HepG2 (cell line): ENCODE data around the gene AP1M1. TPM values are rescaled to one million over a fixed set of nuclear protein-coding genes. Genes with fewer than 3 reads are reported as not detected.

Source experiments
- ATAC-seq: fragments of 200-7000 bp; cut with Tn5 transposase; 3 replicates; pipeline ENCODE4 v1.9.1; 2020; ENCODE audit warnings: mild to moderate bottlenecking, moderate library complexity
- BruUV-seq: library from RNA; stranded (reverse); fragments of 400-500 nt; replicated peaks from 2 replicates; lab custom pipeline; 2021; lab: Mats Ljungman, UMichigan
- CTCF ChIA-PET: fragments of 300-600 bp; formaldehyde crosslinking; extraction: SDS; loops from one replicate; lab custom pipeline; 2021; ENCODE audit warnings: low total read pairs, inconsistent platforms, low intra/inter-chr PET ratio; lab: Yijun Ruan, JAX
- POLR2A ChIA-PET: fragments of 350-600 bp; sonication (Branson Sonifier 250); formaldehyde crosslinking; loops from one replicate; lab custom pipeline; 2020; ENCODE audit warnings: antibody characterized with exemption, inconsistent platforms; lab: Yijun Ruan, JAX
- DNase-seq: peaks from one replicate; pipeline ENCODE4 v3.0.0-alpha.2; 2015; ENCODE audit warnings: low spot score
- FAIRE-seq: peaks from 3 replicates; lab custom pipeline; 2011; peaks lifted over from hg19 to GRCh38; lab: Jason Lieb, UNC
- H2AFZ ChIP-seq: one replicate; pipeline ENCODE4 v1.6.1; 2011; ENCODE audit warnings: low read length, inconsistent platforms
- H3K27ac ChIP-seq: fragments of 300-600 bp; 3 replicates; pipeline ENCODE4 v1.8.0; 2011; ENCODE audit warnings: mixed run types, mild to moderate bottlenecking, mixed read lengths, low read length, inconsistent platforms; ENCODE audit not compliant: insufficient read depth; ENCODE audit errors: extremely low read length
- H3K27me3 ChIP-seq, 2 experiments: fragments of 200-600 bp in 1 of 2; 2 replicates in 1 of 2; 3 replicates in 1 of 2; pipeline versions ENCODE4 v1.6.0 to v1.8.0; 2011; ENCODE audit warnings: low read length in 2 of 2, mild to moderate bottlenecking in 2 of 2, moderate library complexity in 2 of 2, inconsistent platforms in 1 of 2; ENCODE audit not compliant: insufficient read depth in 2 of 2, control insufficient read depth in 1 of 2
- H3K36me3 ChIP-seq, 2 experiments: fragments of 200-600 bp in 1 of 2; replicated peaks in 1 of 2; 2 replicates in 1 of 2; 3 replicates in 1 of 2; pipeline versions ENCODE4 v1.5.1 to v1.8.0; 2011; ENCODE audit warnings: low read length in 2 of 2, inconsistent platforms in 1 of 2; ENCODE audit not compliant: insufficient read depth in 2 of 2, control insufficient read depth in 1 of 2
- H3K4me1 ChIP-seq: 2 replicates; pipeline ENCODE4 v1.5.1; 2012; ENCODE audit warnings: low read length, inconsistent platforms; ENCODE audit not compliant: insufficient read depth
- H3K4me2 ChIP-seq: 2 replicates; pipeline ENCODE4 v1.6.0; 2011; ENCODE audit warnings: low read depth, low read length, inconsistent platforms
- H3K4me3 ChIP-seq, 3 experiments: fragments of 200-600 bp in 1 of 3; sonication (generic), shearing (Covaris generic) in 1 of 3; replicated peaks in 1 of 3; 2 replicates each; pipeline ENCODE4 v1.5.1; 2011 to 2016; ENCODE audit warnings: low read length in 3 of 3, inconsistent platforms in 2 of 3, low read depth in 2 of 3, mild to moderate bottlenecking in 2 of 3, control low read depth in 1 of 3, mixed read lengths in 1 of 3; ENCODE audit not compliant: insufficient read depth in 1 of 3
- H3K79me2 ChIP-seq: one replicate; pipeline ENCODE4 v1.6.1; 2011; ENCODE audit warnings: low read length, inconsistent platforms; ENCODE audit not compliant: insufficient read depth
- H3K9ac ChIP-seq: 2 replicates; pipeline ENCODE4 v1.6.0; 2011; ENCODE audit warnings: mild to moderate bottlenecking, low read depth, low read length, inconsistent platforms; ENCODE audit not compliant: insufficient read depth
- H3K9me3 ChIP-seq: 2 replicates; pipeline ENCODE4 v1.5.1; 2012; ENCODE audit warnings: mild to moderate bottlenecking, low read length
- H4K20me1 ChIP-seq: 2 replicates; pipeline ENCODE4 v1.6.0; 2011; ENCODE audit warnings: inconsistent platforms, mild to moderate bottlenecking, low read length, moderate library complexity; ENCODE audit not compliant: insufficient read depth
- AKNA ChIP-seq: sonication (generic); formaldehyde crosslinking; IDR thresholded peaks from 2 replicates; pipeline ENCODE4 v1.4.0; 2020; ENCODE audit warnings: missing genetic modification reagents, borderline replicate concordance
- HDAC6 ChIP-seq: fragments of 200-600 bp; sonication (generic); IDR thresholded peaks from 2 replicates; pipeline ENCODE4 v1.7.0; 2017; ENCODE audit warnings: mild to moderate bottlenecking, antibody characterized with exemption, low read length, low read depth
- HNRNPLL ChIP-seq: fragments of 200-400 bp; formaldehyde crosslinking; IDR thresholded peaks from 2 replicates; pipeline ENCODE4 v1.6.1; 2017; ENCODE audit warnings: mild to moderate bottlenecking, low read depth, low read length; ENCODE audit not compliant: poor library complexity, severe bottlenecking
- PCBP2 ChIP-seq: fragments of 200-400 bp; formaldehyde crosslinking; optimal IDR thresholded peaks from 2 replicates; pipeline ENCODE3; 2018; ENCODE audit warnings: low read length, low read depth; ENCODE audit not compliant: poor library complexity, severe bottlenecking
- ZNF451 ChIP-seq: sonication (generic); formaldehyde crosslinking; IDR thresholded peaks from 2 replicates; pipeline ENCODE4 v1.5.0; 2020; ENCODE audit warnings: mild to moderate bottlenecking, missing genetic modification reagents
- WGBS: methylation state at CpG from one replicate; pipeline ENCODE4 v1.1.6; 2017; ENCODE audit warnings: low lambda C conversion rate; 5-methylcytosine and 5-hydroxymethylcytosine counted together
- in situ Hi-C: cut with HindIII; loops from 2 replicates; pipeline ENCODE4 v1.10.0; 2017; ENCODE audit warnings: low pct_unique_long_range_greater_than_20kb; ENCODE audit not compliant: extremely low pct_ligation_motif_present
- intact Hi-C: fragments of 100-400 bp; cut with micrococcal nuclease; formaldehyde crosslinking; loops from one replicate; pipeline ENCODE4 v1.10.0; 2022; ENCODE audit not compliant: unreplicated experiment
- polyA plus RNA-seq, 8 experiments: library from polyadenylated mRNA; depleted of rRNA in 3 of 8; stranded (reverse) in 7 of 8; unstranded in 1 of 8; fragments of >200 nt; fragmentation: Illumina TruSeq in 4 of 8; extraction: Trizol in 4 of 8; gene quantifications; 2 replicates each; pipeline versions ENCODE4 v1.2.1 to v1.2.3, GENCODE V29; 2011 to 2016; ENCODE audit warnings: low read depth in 4 of 8, missing spikeins in 1 of 8, mixed read lengths in 1 of 8; ENCODE audit not compliant: insufficient read depth in 1 of 8
- total RNA-seq, 5 experiments: library from RNA; depleted of rRNA; stranded (reverse); fragments of >200 nt; fragmentation: Illumina TruSeq; extraction: Trizol; gene quantifications; 2 replicates each; pipeline ENCODE4 v1.2.3, GENCODE V29; 2016; ENCODE audit warnings: low read depth in 1 of 5
- TF ChIP-seq, protein P1 (sequence below): IDR thresholded peaks from 2 replicates; pipeline ENCODE4 v1.6.1; 2016; ENCODE audit warnings: missing compliant biosample characterization, missing genetic modification reagents, borderline replicate concordance
- TF ChIP-seq, protein P2 (sequence below): sonication (generic); formaldehyde crosslinking; IDR thresholded peaks from 2 replicates; pipeline ENCODE4 v1.4.0; 2020; ENCODE audit warnings: missing genetic modification reagents
- TF ChIP-seq, protein P3 (sequence below): sonication (generic); formaldehyde crosslinking; IDR thresholded peaks from 2 replicates; pipeline ENCODE4 v1.5.0; 2020; ENCODE audit warnings: missing genetic modification reagents, mild to moderate bottlenecking, borderline replicate concordance
- TF ChIP-seq, protein P4 (sequence below): sonication (generic); formaldehyde crosslinking; conservative IDR thresholded peaks from 2 replicates; pipeline ENCODE4 v1.4.0; 2020; ENCODE audit warnings: missing genetic modification reagents

The AP1M1 gene
- total and polyA plus RNA-seq, 2 of the 13 experiments (the other 11 are each of a cell fraction or from before 2014, with no cell fraction given) = 34.4 to 46.1 TPM

DNA sequence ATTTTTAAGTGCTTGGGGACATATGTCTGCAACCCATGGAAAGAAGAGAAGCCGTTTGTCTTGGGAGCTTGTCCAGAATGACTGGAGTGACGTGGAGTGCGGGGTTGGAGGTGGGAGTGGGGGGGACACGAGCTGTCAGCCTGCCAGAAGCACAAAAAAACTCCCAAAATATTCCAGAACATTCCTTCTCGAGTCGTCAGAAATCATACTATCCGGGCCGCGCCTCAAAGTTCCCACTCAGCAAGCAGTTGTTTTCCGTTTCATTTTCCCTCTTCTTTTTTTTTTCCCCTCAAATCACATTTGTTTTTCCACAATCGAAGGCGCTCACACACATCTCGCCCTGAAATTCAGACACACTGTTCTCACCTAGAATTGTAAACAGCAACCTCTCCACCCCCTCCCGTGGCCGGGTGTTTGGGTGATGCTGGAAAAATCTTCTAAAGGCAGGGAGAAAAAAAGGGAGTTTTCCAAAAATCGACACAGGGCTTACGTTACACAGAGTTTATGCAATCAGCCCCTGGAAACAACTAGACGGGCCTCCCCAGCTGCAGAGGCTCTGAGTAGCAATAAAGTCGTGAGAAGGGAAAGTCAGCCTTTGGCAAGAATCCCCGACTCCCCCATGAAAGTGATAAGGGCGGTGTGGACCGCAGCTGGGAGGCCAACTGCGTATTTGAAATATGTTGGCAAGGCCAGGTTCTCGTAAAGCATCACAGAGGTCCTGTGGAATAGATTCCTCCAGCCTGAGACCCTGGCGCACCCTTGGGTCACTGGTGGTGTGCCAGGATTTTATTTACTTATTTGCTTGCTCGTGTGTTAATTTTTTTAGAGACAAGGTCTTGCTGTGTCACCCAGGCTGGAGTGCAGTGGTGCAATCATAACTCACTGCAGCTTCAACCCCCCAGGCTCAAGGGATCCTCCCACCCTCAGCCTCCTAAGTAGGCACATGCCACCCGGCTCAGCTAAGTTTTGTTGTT is 95.7 kb downstream of the AP1M1 start:
- CTCF ChIA-PET = no interaction called here
- H3K27ac ChIP-seq = no peak overlapping the region
- no peaks in the 10 kb centered on the region for H3K36me3 ChIP-seq
- peak overlapping the region; percentile 45 for H3K4me2 ChIP-seq
- H4K20me1 ChIP-seq = no peaks in the 10 kb centered on the region
- intact Hi-C loops (no loop called here), in situ Hi-C loops (no loop called here)
- H3K9ac ChIP-seq = no peak overlapping the region
- no peak overlapping the region; a peak in 1 of 6 replicates for H3K4me3 ChIP-seq
- no peak overlapping the region for H2AFZ ChIP-seq
- POLR2A ChIA-PET = no interaction called here
- no peaks in the 10 kb centered on the region for H3K79me2 ChIP-seq
- ATAC-seq (peak; percentile 35; the same call in 2 of the 3 replicates), FAIRE-seq (no peak), DNase-seq (no peak)
- peaks cover 13% of the 10 kb centered on the region for H3K4me1 ChIP-seq
- no peaks in the 10 kb centered on the region for H3K9me3 ChIP-seq
- WGBS = 2% methylated on average over 25 of the region's 27 CpGs
- peaks cover 1 to 16% of the 10 kb centered on the region in 2 experiments; a peak in 4 of 5 replicates for H3K27me3 ChIP-seq
- no TSS peak for BruUV-seq
- no peak for TF ChIP-seq AKNA
- no peak for TF ChIP-seq PCBP2
- TF ChIP-seq, protein P1, sequence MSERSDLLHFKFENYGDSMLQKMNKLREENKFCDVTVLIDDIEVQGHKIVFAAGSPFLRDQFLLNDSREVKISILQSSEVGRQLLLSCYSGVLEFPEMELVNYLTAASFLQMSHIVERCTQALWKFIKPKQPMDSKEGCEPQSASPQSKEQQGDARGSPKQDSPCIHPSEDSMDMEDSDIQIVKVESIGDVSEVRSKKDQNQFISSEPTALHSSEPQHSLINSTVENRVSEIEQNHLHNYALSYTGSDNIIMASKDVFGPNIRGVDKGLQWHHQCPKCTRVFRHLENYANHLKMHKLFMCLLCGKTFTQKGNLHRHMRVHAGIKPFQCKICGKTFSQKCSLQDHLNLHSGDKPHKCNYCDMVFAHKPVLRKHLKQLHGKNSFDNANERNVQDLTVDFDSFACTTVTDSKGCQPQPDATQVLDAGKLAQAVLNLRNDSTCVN = no peak
- TF ChIP-seq, protein P2, sequence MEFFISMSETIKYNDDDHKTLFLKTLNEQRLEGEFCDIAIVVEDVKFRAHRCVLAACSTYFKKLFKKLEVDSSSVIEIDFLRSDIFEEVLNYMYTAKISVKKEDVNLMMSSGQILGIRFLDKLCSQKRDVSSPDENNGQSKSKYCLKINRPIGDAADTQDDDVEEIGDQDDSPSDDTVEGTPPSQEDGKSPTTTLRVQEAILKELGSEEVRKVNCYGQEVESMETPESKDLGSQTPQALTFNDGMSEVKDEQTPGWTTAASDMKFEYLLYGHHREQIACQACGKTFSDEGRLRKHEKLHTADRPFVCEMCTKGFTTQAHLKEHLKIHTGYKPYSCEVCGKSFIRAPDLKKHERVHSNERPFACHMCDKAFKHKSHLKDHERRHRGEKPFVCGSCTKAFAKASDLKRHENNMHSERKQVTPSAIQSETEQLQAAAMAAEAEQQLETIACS (CRISPR knock-in tag) = no peak
- TF ChIP-seq HDAC6 = no peak
- TF ChIP-seq, protein P3, sequence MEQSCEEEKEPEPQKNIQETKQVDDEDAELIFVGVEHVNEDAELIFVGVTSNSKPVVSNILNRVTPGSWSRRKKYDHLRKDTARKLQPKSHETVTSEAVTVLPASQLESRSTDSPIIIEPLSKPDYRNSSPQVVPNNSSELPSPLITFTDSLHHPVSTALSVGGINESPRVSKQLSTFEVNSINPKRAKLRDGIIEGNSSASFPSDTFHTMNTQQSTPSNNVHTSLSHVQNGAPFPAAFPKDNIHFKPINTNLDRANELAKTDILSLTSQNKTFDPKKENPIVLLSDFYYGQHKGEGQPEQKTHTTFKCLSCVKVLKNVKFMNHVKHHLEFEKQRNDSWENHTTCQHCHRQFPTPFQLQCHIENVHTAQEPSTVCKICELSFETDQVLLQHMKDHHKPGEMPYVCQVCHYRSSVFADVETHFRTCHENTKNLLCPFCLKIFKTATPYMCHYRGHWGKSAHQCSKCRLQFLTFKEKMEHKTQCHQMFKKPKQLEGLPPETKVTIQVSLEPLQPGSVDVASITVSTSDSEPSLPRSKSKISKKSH = no peak
- TF ChIP-seq, protein P4, sequence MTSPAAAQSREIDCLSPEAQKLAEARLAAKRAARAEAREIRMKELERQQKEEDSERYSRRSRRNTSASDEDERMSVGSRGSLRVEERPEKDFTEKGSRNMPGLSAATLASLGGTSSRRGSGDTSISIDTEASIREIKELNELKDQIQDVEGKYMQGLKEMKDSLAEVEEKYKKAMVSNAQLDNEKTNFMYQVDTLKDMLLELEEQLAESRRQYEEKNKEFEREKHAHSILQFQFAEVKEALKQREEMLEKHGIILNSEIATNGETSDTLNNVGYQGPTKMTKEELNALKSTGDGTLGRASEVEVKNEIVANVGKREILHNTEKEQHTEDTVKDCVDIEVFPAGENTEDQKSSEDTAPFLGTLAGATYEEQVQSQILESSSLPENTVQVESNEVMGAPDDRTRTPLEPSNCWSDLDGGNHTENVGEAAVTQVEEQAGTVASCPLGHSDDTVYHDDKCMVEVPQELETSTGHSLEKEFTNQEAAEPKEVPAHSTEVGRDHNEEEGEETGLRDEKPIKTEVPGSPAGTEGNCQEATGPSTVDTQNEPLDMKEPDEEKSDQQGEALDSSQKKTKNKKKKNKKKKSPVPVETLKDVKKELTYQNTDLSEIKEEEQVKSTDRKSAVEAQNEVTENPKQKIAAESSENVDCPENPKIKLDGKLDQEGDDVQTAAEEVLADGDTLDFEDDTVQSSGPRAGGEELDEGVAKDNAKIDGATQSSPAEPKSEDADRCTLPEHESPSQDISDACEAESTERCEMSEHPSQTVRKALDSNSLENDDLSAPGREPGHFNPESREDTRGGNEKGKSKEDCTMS (CRISPR knock-in tag) = no peak
- TF ChIP-seq HNRNPLL = no peak
- TF ChIP-seq ZNF451 (CRISPR knock-in tag) = no peak
